Measurements from ENCODE around the gene ARMH2.

The ARMH2 gene

GRCh38 chr6:24827970-24828369 lies 29.3 kb upstream of the ARMH2 start:
- DNase-seq (no peak), ATAC-seq (no peak)
- H3K4me1 Mint-ChIP-seq, result peaks cover 19% of the 10 kb centered on the region
- H3K27me3 Mint-ChIP-seq, result no peaks in the 10 kb centered on the region
- H3K4me3 Mint-ChIP-seq, result no peak overlapping the region
- H3K9me3 Mint-ChIP-seq, result no peaks in the 10 kb centered on the region
- no peak overlapping the region for H3K27ac Mint-ChIP-seq
- H3K36me3 Mint-ChIP-seq (ENCODE audit: low read depth), result peaks cover 29% of the 10 kb centered on the region

GRCh38 chr6:24827162-24827561 lies 28.4 kb upstream of the ARMH2 start:
- no peak overlapping the region for H3K4me3 Mint-ChIP-seq
- peaks cover 16% of the 10 kb centered on the region for H3K4me1 Mint-ChIP-seq
- DNase-seq (no peak), ATAC-seq (peak; percentile 17)
- H3K9me3 Mint-ChIP-seq, result no peaks in the 10 kb centered on the region
- H3K27ac Mint-ChIP-seq, result no peak overlapping the region
- no peaks in the 10 kb centered on the region for H3K27me3 Mint-ChIP-seq
- peaks cover 21% of the 10 kb centered on the region for H3K36me3 Mint-ChIP-seq (ENCODE audit: low read depth)

GRCh38 chr6:24825130-24825630 lies 26.5 kb upstream of the ARMH2 start:
- peaks cover 11% of the 10 kb centered on the region for H3K4me1 Mint-ChIP-seq
- ATAC-seq, result no peak
- H3K4me3 Mint-ChIP-seq, result no peak overlapping the region
- DNase-seq, result no peak
- no peaks in the 10 kb centered on the region for H3K27me3 Mint-ChIP-seq
- H3K9me3 Mint-ChIP-seq, result no peaks in the 10 kb centered on the region
- peak overlapping the region; percentile 47 for H3K27ac Mint-ChIP-seq
- peaks cover 22% of the 10 kb centered on the region for H3K36me3 Mint-ChIP-seq (ENCODE audit: low read depth)

GRCh38 chr6:24824142-24824938 lies 25.6 kb upstream of the ARMH2 start:
- Mint-ChIP-seq H3K27me3 (no peaks in the 10 kb centered on the region), H3K9me3 (no peaks in the 10 kb centered on the region), H3K36me3 (ENCODE audit: low read depth) (peaks cover 20% of the 10 kb centered on the region), H3K4me3 (no peak overlapping the region), H3K27ac (peak overlapping the region; percentile 44), H3K4me1 (peaks cover 11% of the 10 kb centered on the region)
- ATAC-seq, result no peak
- no peak for DNase-seq

- Mint-ChIP-seq H3K9me3 (no peaks in the 10 kb centered on the region), H3K4me1 (peaks cover 11% of the 10 kb centered on the region), H3K27ac (no peak overlapping the region), H3K4me3 (no peak overlapping the region), H3K36me3 (ENCODE audit: low read depth) (peaks cover 25% of the 10 kb centered on the region), H3K27me3 (no peaks in the 10 kb centered on the region)
- no peak for ATAC-seq
- DNase-seq, result no peak
Measured at GRCh38 chr6:24823185-24823584, 24.5 kb upstream of the ARMH2 start.

- no peak for ATAC-seq
- H3K27ac Mint-ChIP-seq, result no peak overlapping the region
- H3K9me3 Mint-ChIP-seq, result no peaks in the 10 kb centered on the region
- no peak overlapping the region for H3K4me3 Mint-ChIP-seq
- DNase-seq, result no peak
- H3K4me1 Mint-ChIP-seq, result peaks cover 11% of the 10 kb centered on the region
- H3K36me3 Mint-ChIP-seq (ENCODE audit: low read depth), result peaks cover 27% of the 10 kb centered on the region
- no peaks in the 10 kb centered on the region for H3K27me3 Mint-ChIP-seq
Measured at GRCh38 chr6:24822696-24823095, 24.0 kb upstream of the ARMH2 start.

GRCh38 chr6:24821860-24822444 lies 23.2 kb upstream of the ARMH2 start:
- Mint-ChIP-seq H3K36me3 (ENCODE audit: low read depth) (peaks cover 29% of the 10 kb centered on the region), H3K4me3 (no peak overlapping the region), H3K27ac (peak overlapping the region; percentile 86), H3K4me1 (peaks cover 9% of the 10 kb centered on the region), H3K27me3 (no peaks in the 10 kb centered on the region), H3K9me3 (no peaks in the 10 kb centered on the region)
- ATAC-seq (no peak), DNase-seq (no peak)

- Mint-ChIP-seq H3K27ac (no peak overlapping the region), H3K4me1 (peaks cover 9% of the 10 kb centered on the region), H3K4me3 (no peak overlapping the region), H3K27me3 (no peaks in the 10 kb centered on the region), H3K36me3 (ENCODE audit: low read depth) (peaks cover 18% of the 10 kb centered on the region), H3K9me3 (no peaks in the 10 kb centered on the region)
- ATAC-seq, result no peak
- no peak for DNase-seq
Measured at GRCh38 chr6:24818346-24818745, 19.6 kb upstream of the ARMH2 start.

- Mint-ChIP-seq H3K27ac (no peak overlapping the region), H3K4me1 (peaks cover 3% of the 10 kb centered on the region), H3K4me3 (no peak overlapping the region), H3K9me3 (no peaks in the 10 kb centered on the region), H3K27me3 (no peaks in the 10 kb centered on the region), H3K36me3 (ENCODE audit: low read depth) (no peaks in the 10 kb centered on the region)
- DNase-seq, result no peak
- ATAC-seq, result no peak
Measured at GRCh38 chr6:24809728-24810127, 11.0 kb upstream of the ARMH2 start.

GRCh38 chr6:24807584-24807983 lies 8.9 kb upstream of the ARMH2 start:
- Mint-ChIP-seq H3K9me3 (no peaks in the 10 kb centered on the region), H3K27ac (no peak overlapping the region)

GRCh38 chr6:24802271-24803059 lies 3.7 kb upstream of the ARMH2 start:
- ATAC-seq (no peak), DNase-seq (no peak)
- Mint-ChIP-seq H3K4me3 (no peak overlapping the region), H3K27me3 (no peaks in the 10 kb centered on the region), H3K9me3 (no peaks in the 10 kb centered on the region), H3K4me1 (peaks cover 8% of the 10 kb centered on the region), H3K27ac (peak overlapping the region; percentile 37), H3K36me3 (ENCODE audit: low read depth) (peaks cover 4% of the 10 kb centered on the region)

More at GRCh38 chr6:24807584-24807983, 8.9 kb upstream of the ARMH2 start:
- ATAC-seq, result no peak
- Mint-ChIP-seq H3K36me3 (ENCODE audit: low read depth) (peaks cover 2% of the 10 kb centered on the region), H3K4me1 (peaks cover 3% of the 10 kb centered on the region), H3K4me3 (no peak overlapping the region), H3K27me3 (no peaks in the 10 kb centered on the region)
- DNase-seq, result no peak

GRCh38 chr6:24799541-24799915 lies 811 bp upstream of the ARMH2 start:
- ATAC-seq (no peak), DNase-seq (no peak)
- Mint-ChIP-seq H3K27me3 (no peaks in the 10 kb centered on the region), H3K4me1 (peaks cover 21% of the 10 kb centered on the region), H3K4me3 (no peak overlapping the region), H3K36me3 (ENCODE audit: low read depth) (peaks cover 7% of the 10 kb centered on the region), H3K9me3 (no peaks in the 10 kb centered on the region), H3K27ac (no peak overlapping the region)

GRCh38 chr6:24797596-24798216 lies 1.0 kb downstream of the ARMH2 start:
- Mint-ChIP-seq H3K27me3 (no peaks in the 10 kb centered on the region), H3K36me3 (ENCODE audit: low read depth) (peaks cover 4% of the 10 kb centered on the region), H3K27ac (no peak overlapping the region), H3K4me3 (no peak overlapping the region), H3K4me1 (peaks cover 21% of the 10 kb centered on the region), H3K9me3 (no peaks in the 10 kb centered on the region)
- no peak for ATAC-seq
- DNase-seq, result no peak

GRCh38 chr6:24796616-24797290 lies 2.0 kb downstream of the ARMH2 start:
- Mint-ChIP-seq H3K27me3 (no peaks in the 10 kb centered on the region), H3K9me3 (no peaks in the 10 kb centered on the region), H3K4me3 (peak overlapping the region; percentile 41), H3K36me3 (ENCODE audit: low read depth) (peaks cover 4% of the 10 kb centered on the region), H3K4me1 (peaks cover 21% of the 10 kb centered on the region), H3K27ac (peak overlapping the region; percentile 77)
- peak; percentile 81 for ATAC-seq
- peak; percentile 25 for DNase-seq
